Lower lobe of right lung (tissue), 2 donors: ENCODE results near the gene CHID1. TPM values are rescaled to one million over a fixed set of nuclear protein-coding genes. Genes with fewer than 3 reads are reported as not detected.

Experiments used
- ATAC-seq, 2 donors: fragments of 200-7000 bp; cut with Tn5 transposase; one replicate each; pipeline ENCODE4 v1.9.1; 2020 to 2022; ENCODE audit warnings: mild to moderate bottlenecking in 2 of 2, moderate library complexity in 2 of 2
- DNase-seq: peaks from one replicate; pipeline ENCODE4 v3.0.0-alpha.2; 2020
- H3K27ac ChIP-seq: fragments of 200-600 bp; one replicate; pipeline ENCODE4 v1.8.0; 2022
- H3K27me3 ChIP-seq: fragments of 200-600 bp; one replicate; pipeline ENCODE4 v1.8.0; 2022; ENCODE audit warnings: low read depth
- H3K36me3 ChIP-seq: fragments of 200-600 bp; one replicate; pipeline ENCODE4 v1.8.0; 2022; ENCODE audit warnings: mild to moderate bottlenecking
- H3K4me1 ChIP-seq: fragments of 200-600 bp; one replicate; pipeline ENCODE4 v1.8.0; 2022
- H3K4me3 ChIP-seq: fragments of 200-600 bp; one replicate; pipeline ENCODE4 v1.8.0; 2022; ENCODE audit warnings: mild to moderate bottlenecking
- H3K9me3 ChIP-seq: fragments of 200-600 bp; one replicate; pipeline ENCODE4 v1.8.0; 2022
- CTCF ChIP-seq: fragments of 200-600 bp; IDR thresholded peaks from one replicate; pipeline ENCODE4 v1.8.0; 2022; ENCODE audit warnings: antibody characterized with exemption, mild to moderate bottlenecking
- intact Hi-C: fragments of 100-400 bp; cut with DNase I; formaldehyde crosslinking; loops from one replicate; pipeline ENCODE4 v1.11.0; 2022
- total RNA-seq: library from RNA; stranded (reverse); fragmentation: NEBNext Ultra II Directional; extraction: Animal tissue kit (Norgen Biotek cat#: 25700); gene quantifications from one replicate; pipeline ENCODE4 v1.2.1, GENCODE V29; 2021
- donor health status: DM: no; HTN: yes; CAD: no; lungs with severe emphysema.

CHID1 gene
- total RNA-seq, 1 donor from 2014 or later: 65.0 TPM

- H3K4me3 ChIP-seq: no peak overlapping the region
- H3K9me3 ChIP-seq: no peaks in the 10 kb centered on the region
- no peak for TF ChIP-seq CTCF
- peaks cover 20% of the 10 kb centered on the region for H3K36me3 ChIP-seq
- ATAC-seq: no peak
- DNase-seq: no peak
- intact Hi-C loops: no loop called here
- H3K4me1 ChIP-seq: peaks cover 13% of the 10 kb centered on the region
- H3K27ac ChIP-seq: no peak overlapping the region
- H3K27me3 ChIP-seq: no peaks in the 10 kb centered on the region
These were observed 55.8 kb downstream of the CHID1 start for GRCh38 chr11:854601-855329.

- Histone ChIP-seq H3K4me3 (no peak overlapping the region), H3K4me1 (peaks cover 14% of the 10 kb centered on the region), H3K9me3 (no peaks in the 10 kb centered on the region), H3K27me3 (no peaks in the 10 kb centered on the region), H3K36me3 (peaks cover 20% of the 10 kb centered on the region), H3K27ac (no peak overlapping the region)
- DNase-seq: no peak
- no peak for TF ChIP-seq CTCF
- no peak for ATAC-seq
- intact Hi-C loops: no loop called here
These were observed 56.7 kb downstream of the CHID1 start for GRCh38 chr11:853682-854448.

GRCh38 chr11:852762-853161 is 57.8 kb downstream of the CHID1 start:
- intact Hi-C loops: no loop called here
- Histone ChIP-seq H3K4me3 (no peak overlapping the region), H3K4me1 (peaks cover 25% of the 10 kb centered on the region), H3K27ac (no peak overlapping the region), H3K36me3 (peaks cover 20% of the 10 kb centered on the region), H3K27me3 (no peaks in the 10 kb centered on the region), H3K9me3 (no peaks in the 10 kb centered on the region)
- ATAC-seq (no peak), DNase-seq (no peak)
- TF ChIP-seq CTCF: no peak

- Histone ChIP-seq H3K4me1 (peaks cover 39% of the 10 kb centered on the region), H3K9me3 (no peaks in the 10 kb centered on the region), H3K27me3 (no peaks in the 10 kb centered on the region), H3K36me3 (peaks cover 20% of the 10 kb centered on the region), H3K4me3 (no peak overlapping the region), H3K27ac (no peak overlapping the region)
- no peak for TF ChIP-seq CTCF
- intact Hi-C loops: no loop called here
- no peak for DNase-seq
- no peak for ATAC-seq
These were observed 59.5 kb downstream of the CHID1 start for GRCh38 chr11:850775-851763.
